Activated CD8-positive, alpha-beta T cell treated with anti-CD3 and anti-CD28 coated beads, Interleukin-2, amount 10 ng/mL, durations not matched to agents 7 days and 5 days (primary cell): ENCODE results near the gene MAP3K6. TPM values are rescaled to one million over a fixed set of nuclear protein-coding genes. Genes with fewer than 3 reads are reported as not detected.
A peak's percentile ranks its signal among the peaks of the same experiment; 100 is the strongest.

ENCODE experiments used
- ATAC-seq: fragments of 150-1000 bp; cut with Tn5 transposase; one replicate; pipeline ENCODE4 v1.10.0; 2021; ENCODE audit warnings: moderate library complexity
- CTCF ChIA-PET: fragments of 350-600 bp; sonication (Branson Sonifier 250); formaldehyde crosslinking; loops from one replicate; lab custom pipeline; 2021; ENCODE audit warnings: antibody characterized with exemption; lab: Charles Lee
- POLR2A ChIA-PET: fragments of 350-600 bp; sonication (Branson Sonifier 250); formaldehyde crosslinking; loops from one replicate; lab custom pipeline; 2021; ENCODE audit warnings: antibody characterized with exemption; lab: Charles Lee
- DNase-seq: peaks from one replicate; pipeline ENCODE4 v3.0.0-alpha.2; 2020
- H3K27ac Mint-ChIP-seq: one replicate; pipeline ENCODE4 v1.8.0; 2021; ENCODE audit warnings: mild to moderate bottlenecking, mixed read lengths
- H3K27me3 Mint-ChIP-seq: one replicate; pipeline ENCODE4 v1.8.0; 2021; ENCODE audit warnings: low read depth, mixed read lengths
- H3K36me3 Mint-ChIP-seq: one replicate; pipeline ENCODE4 v1.8.0; 2021; ENCODE audit warnings: low read depth, mixed read lengths
- H3K4me1 Mint-ChIP-seq: one replicate; pipeline ENCODE4 v1.8.0; 2021; ENCODE audit warnings: low read depth, mixed read lengths
- H3K4me3 Mint-ChIP-seq: one replicate; pipeline ENCODE4 v1.8.0; 2021; ENCODE audit warnings: mild to moderate bottlenecking, mixed read lengths
- H3K9me3 Mint-ChIP-seq: one replicate; pipeline ENCODE4 v1.8.0; 2022; ENCODE audit warnings: mixed read lengths; ENCODE audit not compliant: insufficient read depth
- total RNA-seq, 2 experiments: library from RNA; stranded (reverse); gene quantifications; one replicate each; pipeline ENCODE4 v1.2.3, GENCODE V29; 2021

The MAP3K6 gene
- total RNA-seq, 2 experiments from 2014 or later = 7.8 to 12.3 TPM

GRCh38 chr1:27372022-27372807 is 5.5 kb upstream of the MAP3K6 start:
- no peaks in the 10 kb centered on the region for H3K9me3 Mint-ChIP-seq
- peaks cover 24% of the 10 kb centered on the region for H3K4me1 Mint-ChIP-seq
- ChIA-PET POLR2A (no interaction called here), CTCF (interaction anchor here (1.0 to 2.6 kb wide), 4 partner anchors 10 to 15 kb away, joined by 4 to 22 read pairs (median 4); no protein-coding TSS in a partner anchor)
- ATAC-seq (no peak), DNase-seq (no peak)
- no peak overlapping the region for H3K27ac Mint-ChIP-seq
- no peak overlapping the region for H3K4me3 Mint-ChIP-seq
- no peaks in the 10 kb centered on the region for H3K36me3 Mint-ChIP-seq
- H3K27me3 Mint-ChIP-seq = peaks cover 4% of the 10 kb centered on the region

- ATAC-seq (no peak), DNase-seq (no peak)
- Mint-ChIP-seq H3K36me3 (no peaks in the 10 kb centered on the region), H3K27ac (no peak overlapping the region), H3K27me3 (peaks cover 4% of the 10 kb centered on the region), H3K9me3 (no peaks in the 10 kb centered on the region), H3K4me1 (peaks cover 47% of the 10 kb centered on the region), H3K4me3 (no peak overlapping the region)
- POLR2A ChIA-PET = interaction anchor here (0.8 kb wide), 1 partner anchor 25 kb away, joined by 3 read pairs; no protein-coding TSS in a partner anchor
- CTCF ChIA-PET = interaction anchor here (0.7 to 2.6 kb wide), 5 partner anchors 12 to 324 kb away, joined by 3 to 15 read pairs (median 3); no protein-coding TSS in a partner anchor
Measured at GRCh38 chr1:27368869-27369582, 2.3 kb upstream of the MAP3K6 start.

- DNase-seq (no peak), ATAC-seq (no peak)
- Mint-ChIP-seq H3K36me3 (no peaks in the 10 kb centered on the region), H3K27me3 (no peaks in the 10 kb centered on the region), H3K4me1 (peaks cover 53% of the 10 kb centered on the region), H3K27ac (peak overlapping the region; percentile 3), H3K9me3 (no peaks in the 10 kb centered on the region), H3K4me3 (peak overlapping the region; percentile 66)
- ChIA-PET CTCF (interaction anchor here (0.7 to 3.6 kb wide), 18 partner anchors 9 to 239 kb away, joined by 3 to 58 read pairs (median 6); no protein-coding TSS in a partner anchor), POLR2A (interaction anchor here (1.0 kb wide), 1 partner anchor 24 kb away, joined by 3 read pairs; no protein-coding TSS in a partner anchor)
Measured at GRCh38 chr1:27367160-27367650, 444 bp upstream of the MAP3K6 start.

- peak; percentile 84 for DNase-seq
- ChIA-PET POLR2A (interaction anchor here (0.8 to 2.0 kb wide), 9 partner anchors 9 to 231 kb away, joined by 3 to 18 read pairs (median 4); partner anchors contain the start of gene SYTL1), CTCF (interaction anchor here (0.7 to 3.6 kb wide), 25 partner anchors 9 to 297 kb away, joined by 3 to 58 read pairs (median 5); partner anchors contain the start of genes AHDC1 and SYTL1)
- no peaks in the 10 kb centered on the region for H3K9me3 Mint-ChIP-seq
- no peaks in the 10 kb centered on the region for H3K36me3 Mint-ChIP-seq
- no peaks in the 10 kb centered on the region for H3K27me3 Mint-ChIP-seq
- ATAC-seq = peak; percentile 75
- peak overlapping the region; percentile 84 for H3K27ac Mint-ChIP-seq
- H3K4me3 Mint-ChIP-seq = peak overlapping the region; percentile 84
- H3K4me1 Mint-ChIP-seq = peaks cover 55% of the 10 kb centered on the region
Measured at GRCh38 chr1:27366113-27366410, 699 bp downstream of the MAP3K6 start.

GRCh38 chr1:27365372-27366112 is 1.2 kb downstream of the MAP3K6 start:
- peaks cover 55% of the 10 kb centered on the region for H3K4me1 Mint-ChIP-seq
- peak overlapping the region; percentile 84 for H3K27ac Mint-ChIP-seq
- ChIA-PET POLR2A (interaction anchor here (0.6 to 2.0 kb wide), 9 partner anchors 8 to 231 kb away, joined by 3 to 18 read pairs (median 4); partner anchors contain the start of genes FCN3 and SYTL1), CTCF (interaction anchor here (0.7 to 3.6 kb wide), 27 partner anchors 9 to 304 kb away, joined by 3 to 58 read pairs (median 5); partner anchors contain the start of genes AHDC1 and SYTL1)
- no peaks in the 10 kb centered on the region for H3K36me3 Mint-ChIP-seq
- ATAC-seq = peak; percentile 74
- H3K9me3 Mint-ChIP-seq = no peaks in the 10 kb centered on the region
- H3K4me3 Mint-ChIP-seq = peak overlapping the region; percentile 84
- DNase-seq = peak; percentile 88
- no peaks in the 10 kb centered on the region for H3K27me3 Mint-ChIP-seq

GRCh38 chr1:27364696-27365371 is 1.9 kb downstream of the MAP3K6 start:
- DNase-seq (no peak), ATAC-seq (no peak)
- ChIA-PET POLR2A (interaction anchor here (0.5 to 2.0 kb wide), 10 partner anchors 8 to 925 kb away, joined by 3 to 18 read pairs (median 4); partner anchors contain the start of genes FCN3 and SYTL1), CTCF (interaction anchor here (0.7 to 3.6 kb wide), 16 partner anchors 8 to 304 kb away, joined by 3 to 58 read pairs (median 6); partner anchors contain the start of gene SYTL1)
- Mint-ChIP-seq H3K4me1 (peaks cover 52% of the 10 kb centered on the region), H3K27me3 (peaks cover 3% of the 10 kb centered on the region), H3K27ac (peak overlapping the region; percentile 77), H3K36me3 (no peaks in the 10 kb centered on the region), H3K9me3 (no peaks in the 10 kb centered on the region), H3K4me3 (peak overlapping the region; percentile 84)

GRCh38 chr1:27363766-27364695 is 2.7 kb downstream of the MAP3K6 start:
- POLR2A ChIA-PET = interaction anchor here (0.5 kb wide), 1 partner anchor 925 kb away, joined by 3 read pairs; no protein-coding TSS in a partner anchor
- Mint-ChIP-seq H3K27me3 (peaks cover 7% of the 10 kb centered on the region), H3K36me3 (no peaks in the 10 kb centered on the region), H3K4me3 (no peak overlapping the region), H3K4me1 (peaks cover 52% of the 10 kb centered on the region), H3K9me3 (no peaks in the 10 kb centered on the region), H3K27ac (no peak overlapping the region)
- ATAC-seq = no peak
- DNase-seq = no peak
- CTCF ChIA-PET = interaction anchor here (1.6 to 3.6 kb wide), 4 partner anchors 31 to 68 kb away, joined by 5 to 24 read pairs (median 8); no protein-coding TSS in a partner anchor

- DNase-seq = no peak
- no peaks in the 10 kb centered on the region for H3K36me3 Mint-ChIP-seq
- POLR2A ChIA-PET = no interaction called here
- no peak overlapping the region for H3K4me3 Mint-ChIP-seq
- CTCF ChIA-PET = interaction anchor here (1.3 to 2.6 kb wide), 4 partner anchors 11 to 34 kb away, joined by 4 to 12 read pairs (median 6); no protein-coding TSS in a partner anchor
- peaks cover 57% of the 10 kb centered on the region for H3K4me1 Mint-ChIP-seq
- no peak for ATAC-seq
- H3K27me3 Mint-ChIP-seq = peaks cover 9% of the 10 kb centered on the region
- no peaks in the 10 kb centered on the region for H3K9me3 Mint-ChIP-seq
- H3K27ac Mint-ChIP-seq = no peak overlapping the region
Measured at GRCh38 chr1:27361553-27361952, 5.2 kb downstream of the MAP3K6 start.

- H3K4me3 Mint-ChIP-seq = no peak overlapping the region
Measured at GRCh38 chr1:27361044-27361402, 5.7 kb downstream of the MAP3K6 start.

More at GRCh38 chr1:27361044-27361402, 5.7 kb downstream of the MAP3K6 start:
- POLR2A ChIA-PET = no interaction called here
- CTCF ChIA-PET = interaction anchor here (2.3 kb wide), 1 partner anchor 34 kb away, joined by 12 read pairs; no protein-coding TSS in a partner anchor
- H3K4me1 Mint-ChIP-seq = peaks cover 62% of the 10 kb centered on the region
- no peaks in the 10 kb centered on the region for H3K36me3 Mint-ChIP-seq
- no peak for ATAC-seq
- no peaks in the 10 kb centered on the region for H3K9me3 Mint-ChIP-seq
- peaks cover 9% of the 10 kb centered on the region for H3K27me3 Mint-ChIP-seq
- H3K27ac Mint-ChIP-seq = no peak overlapping the region
- no peak for DNase-seq
